HG02610 (cell line): ENCODE results near the gene SRRM5.
"Not testable (repeated sequence)": the region's sequence is repeated elsewhere in the genome, so short reads cannot be mapped to it uniquely, and the experiment has no call there.

Experiments
- ATAC-seq: cut with Tn5 transposase; IDR thresholded peaks from one replicate; pipeline ENCODE4 v1.9.1; 2021; ENCODE audit warnings: mild to moderate bottlenecking, moderate library complexity; ENCODE audit not compliant: unreplicated experiment

Gene SRRM5

GRCh38 chr19:43611788-43612187 is at the start of gene SRRM5:
Gene SRRM5, plus strand, starts transcription at chr19:43612088. Its CDS starts 34 bp downstream, at chr19:43612122.
- ATAC-seq, result no peak

GRCh38 chr19:43562226-43562697 is 49.6 kb upstream of the SRRM5 start:
- ATAC-seq, result no peak

GRCh38 chr19:43562698-43563241 is 49.1 kb upstream of the SRRM5 start:
- ATAC-seq, result peak; percentile 72

GRCh38 chr19:43563816-43564457 is 48.0 kb upstream of the SRRM5 start:
- ATAC-seq, result no peak

GRCh38 chr19:43564800-43565199 is 47.1 kb upstream of the SRRM5 start:
- no peak for ATAC-seq

GRCh38 chr19:43569657-43570056 is 42.2 kb upstream of the SRRM5 start:
- no peak for ATAC-seq

GRCh38 chr19:43570174-43570791 is 41.6 kb upstream of the SRRM5 start:
- ATAC-seq, result no peak

GRCh38 chr19:43572171-43572588 is 39.7 kb upstream of the SRRM5 start:
- ATAC-seq, result no peak

GRCh38 chr19:43574424-43575155 is 37.3 kb upstream of the SRRM5 start:
- no peak for ATAC-seq

GRCh38 chr19:43575156-43575950 is 36.5 kb upstream of the SRRM5 start, which contains the start of the genes PINLYP and XRCC1:
Gene PINLYP, plus strand, starts transcription at chr19:43575801. Its CDS starts 1,391 bp downstream, at chr19:43577192.
Gene XRCC1, minus strand, starts transcription at chr19:43575527. Its CDS starts 69 bp downstream, at chr19:43575458.
- ATAC-seq, result peak; percentile 97

- ATAC-seq, result peak; percentile 3
These were observed 35.7 kb upstream of the SRRM5 start for GRCh38 chr19:43575955-43576878.

- ATAC-seq, result no peak
These were observed 33.1 kb upstream of the SRRM5 start for GRCh38 chr19:43578787-43579186.

GRCh38 chr19:43581467-43581866 is 30.4 kb upstream of the SRRM5 start:
- ATAC-seq, result no peak

- ATAC-seq, result no peak
These were observed 29.4 kb upstream of the SRRM5 start for GRCh38 chr19:43582495-43582894.

- ATAC-seq, result no peak
These were observed 27.4 kb upstream of the SRRM5 start for GRCh38 chr19:43584484-43584883.

GRCh38 chr19:43586346-43586745 is 25.5 kb upstream of the SRRM5 start:
- ATAC-seq, result no peak

- ATAC-seq, result not testable (repeated sequence)
These were observed 24.9 kb upstream of the SRRM5 start for GRCh38 chr19:43587029-43587428.

GRCh38 chr19:43589277-43589676 is 22.6 kb upstream of the SRRM5 start:
- no peak for ATAC-seq

- no peak for ATAC-seq
These were observed 22.2 kb upstream of the SRRM5 start for GRCh38 chr19:43589678-43590077.
